VCaP (cell line): Measurements from ENCODE around the gene GTF3C1.

Experiments used
- H3K27ac ChIP-seq: fragments of 450-650 bp; 2 replicates; pipeline ENCODE4 v1.5.1; 2017
- TF ChIP-seq, protein P1 (sequence below): fragments of 450-650 bp; conservative IDR thresholded peaks from 2 replicates; pipeline ENCODE4 v1.5.1; 2017; ENCODE audit warnings: mild to moderate bottlenecking, moderate library complexity

Gene GTF3C1

GRCh38 chr16:27547851-27548250 is 1.9 kb downstream of the GTF3C1 start:
- no peak overlapping the region for H3K27ac ChIP-seq
- TF ChIP-seq, protein P1, sequence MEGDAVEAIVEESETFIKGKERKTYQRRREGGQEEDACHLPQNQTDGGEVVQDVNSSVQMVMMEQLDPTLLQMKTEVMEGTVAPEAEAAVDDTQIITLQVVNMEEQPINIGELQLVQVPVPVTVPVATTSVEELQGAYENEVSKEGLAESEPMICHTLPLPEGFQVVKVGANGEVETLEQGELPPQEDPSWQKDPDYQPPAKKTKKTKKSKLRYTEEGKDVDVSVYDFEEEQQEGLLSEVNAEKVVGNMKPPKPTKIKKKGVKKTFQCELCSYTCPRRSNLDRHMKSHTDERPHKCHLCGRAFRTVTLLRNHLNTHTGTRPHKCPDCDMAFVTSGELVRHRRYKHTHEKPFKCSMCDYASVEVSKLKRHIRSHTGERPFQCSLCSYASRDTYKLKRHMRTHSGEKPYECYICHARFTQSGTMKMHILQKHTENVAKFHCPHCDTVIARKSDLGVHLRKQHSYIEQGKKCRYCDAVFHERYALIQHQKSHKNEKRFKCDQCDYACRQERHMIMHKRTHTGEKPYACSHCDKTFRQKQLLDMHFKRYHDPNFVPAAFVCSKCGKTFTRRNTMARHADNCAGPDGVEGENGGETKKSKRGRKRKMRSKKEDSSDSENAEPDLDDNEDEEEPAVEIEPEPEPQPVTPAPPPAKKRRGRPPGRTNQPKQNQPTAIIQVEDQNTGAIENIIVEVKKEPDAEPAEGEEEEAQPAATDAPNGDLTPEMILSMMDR: no peak

- no peak overlapping the region for H3K27ac ChIP-seq
- TF ChIP-seq, protein P1: no peak
These were observed 2.6 kb downstream of the GTF3C1 start for GRCh38 chr16:27547134-27547533.

GRCh38 chr16:27544671-27545070 is 5.0 kb downstream of the GTF3C1 start:
- TF ChIP-seq, protein P1: no peak
- no peak overlapping the region for H3K27ac ChIP-seq

DNA sequence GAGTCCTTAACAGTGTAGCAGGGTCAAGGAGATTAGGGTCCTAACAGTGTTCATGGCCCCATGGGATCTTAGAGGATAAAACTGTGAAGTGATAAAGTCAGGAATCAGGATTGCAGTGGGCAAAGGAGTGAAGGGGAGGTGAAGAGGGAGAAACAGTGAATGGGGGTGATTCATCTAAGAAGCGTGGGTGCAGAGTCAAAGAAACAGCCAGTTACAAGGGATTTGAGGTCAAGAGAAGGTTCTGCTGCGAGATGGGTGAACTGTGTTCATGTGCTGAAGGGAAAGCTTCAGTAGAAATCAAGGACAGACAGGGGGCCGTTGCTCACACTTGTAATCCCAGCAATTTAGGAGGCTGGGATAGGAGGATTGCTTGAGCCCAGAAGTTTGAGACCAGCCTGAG is 5.9 kb downstream of the GTF3C1 start:
- TF ChIP-seq, protein P1: no peak
- no peak overlapping the region for H3K27ac ChIP-seq

DNA sequence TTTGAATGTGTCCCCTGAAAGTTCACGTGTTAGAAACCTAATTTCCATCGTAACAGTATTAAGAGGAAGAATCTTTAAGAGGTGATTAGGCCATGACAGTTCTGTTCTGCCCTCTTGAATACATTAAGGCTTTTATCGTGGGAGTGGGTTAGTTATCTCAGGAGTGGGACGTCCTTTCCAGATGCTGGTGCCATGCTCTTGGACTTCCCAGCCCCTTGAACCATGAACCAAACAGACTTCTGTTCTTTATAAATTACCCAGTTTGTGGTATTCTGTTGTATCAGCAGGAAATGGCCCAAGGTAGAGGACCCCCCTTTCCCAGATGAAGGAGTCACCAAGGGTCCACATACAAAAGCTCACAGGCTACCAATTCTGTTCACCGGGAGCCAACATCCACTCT is 10.1 kb downstream of the GTF3C1 start:
- H3K27ac ChIP-seq: no peak overlapping the region
- TF ChIP-seq, protein P1: no peak

GRCh38 chr16:27539120-27539519 is 10.6 kb downstream of the GTF3C1 start:
- TF ChIP-seq, protein P1: no peak
- no peak overlapping the region for H3K27ac ChIP-seq

GRCh38 chr16:27538528-27538927 is 11.2 kb downstream of the GTF3C1 start:
- TF ChIP-seq, protein P1: no peak
- H3K27ac ChIP-seq: no peak overlapping the region

DNA sequence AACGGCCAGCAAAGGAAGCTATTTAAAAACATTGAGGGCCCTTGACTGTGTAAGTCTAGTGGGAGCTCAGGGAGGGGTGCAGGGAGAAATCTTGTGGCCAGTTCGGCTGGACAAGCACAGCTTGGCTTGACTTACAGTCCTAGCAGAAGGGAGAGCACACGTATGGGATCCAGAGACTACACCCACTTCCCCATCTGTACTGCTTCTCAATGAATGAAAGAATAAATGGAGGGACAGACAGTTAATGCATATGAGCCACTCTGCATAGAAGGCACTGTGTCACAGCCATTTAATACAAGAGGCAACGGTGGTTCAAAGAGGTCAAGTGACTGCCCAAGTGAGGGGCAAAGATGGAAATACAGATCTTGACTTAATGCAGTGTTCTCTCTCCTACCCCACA is 15.5 kb downstream of the GTF3C1 start:
- TF ChIP-seq, protein P1: no peak
- no peak overlapping the region for H3K27ac ChIP-seq
